ENCODE results near the gene TM7SF2. TPM values are rescaled to one million over a fixed set of nuclear protein-coding genes. Genes with fewer than 3 reads are reported as not detected.

Gene TM7SF2
- total RNA-seq, 2 donors from 2014 or later = 134 to 199 TPM

DNA sequence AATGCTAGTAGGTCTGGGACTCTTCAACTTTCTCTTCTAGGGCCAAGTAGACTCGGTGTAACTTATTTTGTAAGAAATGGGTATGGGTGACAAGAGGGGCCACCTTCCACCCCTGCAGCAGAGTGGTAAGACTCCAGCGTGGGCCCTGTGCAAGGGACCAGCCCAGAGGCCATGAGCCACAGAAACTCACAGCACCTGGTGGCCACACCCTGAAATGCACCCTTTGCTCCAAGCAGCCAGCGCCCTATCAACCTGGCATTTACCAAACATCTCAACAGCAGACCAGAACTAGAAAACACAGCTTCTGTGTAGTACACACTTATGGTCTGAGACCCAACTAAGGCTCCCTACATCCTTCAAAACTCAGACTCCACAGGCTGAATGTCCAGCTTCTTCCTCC, 33.5 kb upstream of the TM7SF2 start:
- DNase-seq (ENCODE audit: low spot score) = no peak
- Histone ChIP-seq H3K4me3 (no peak overlapping the region), H3K9me3 (no peaks in the 10 kb centered on the region)

GRCh38 chr11:65078786-65079342, 32.8 kb upstream of the TM7SF2 start:
- no peaks in the 10 kb centered on the region for H3K9me3 ChIP-seq
- no peak overlapping the region for H3K27ac ChIP-seq
- no peak for DNase-seq (ENCODE audit: low spot score)
- H3K27me3 ChIP-seq = no peaks in the 10 kb centered on the region
- no peak for TF ChIP-seq CTCF (IDR thresholded peaks at IDR 0.05)
- no peaks in the 10 kb centered on the region for H3K36me3 ChIP-seq
- peaks cover 0 to 9% of the 10 kb centered on the region in 2 donors for H3K4me1 ChIP-seq
- no peak overlapping the region for H3K4me3 ChIP-seq

More for the DNA sequence above, 33.5 kb upstream of the TM7SF2 start:
- no peaks in the 10 kb centered on the region for H3K27me3 ChIP-seq
- peaks cover 0 to 2% of the 10 kb centered on the region in 2 donors for H3K4me1 ChIP-seq
- TF ChIP-seq CTCF (IDR thresholded peaks at IDR 0.05) = peak; percentile 32 to 55
- H3K36me3 ChIP-seq = no peaks in the 10 kb centered on the region
- no peak overlapping the region for H3K27ac ChIP-seq

DNA sequence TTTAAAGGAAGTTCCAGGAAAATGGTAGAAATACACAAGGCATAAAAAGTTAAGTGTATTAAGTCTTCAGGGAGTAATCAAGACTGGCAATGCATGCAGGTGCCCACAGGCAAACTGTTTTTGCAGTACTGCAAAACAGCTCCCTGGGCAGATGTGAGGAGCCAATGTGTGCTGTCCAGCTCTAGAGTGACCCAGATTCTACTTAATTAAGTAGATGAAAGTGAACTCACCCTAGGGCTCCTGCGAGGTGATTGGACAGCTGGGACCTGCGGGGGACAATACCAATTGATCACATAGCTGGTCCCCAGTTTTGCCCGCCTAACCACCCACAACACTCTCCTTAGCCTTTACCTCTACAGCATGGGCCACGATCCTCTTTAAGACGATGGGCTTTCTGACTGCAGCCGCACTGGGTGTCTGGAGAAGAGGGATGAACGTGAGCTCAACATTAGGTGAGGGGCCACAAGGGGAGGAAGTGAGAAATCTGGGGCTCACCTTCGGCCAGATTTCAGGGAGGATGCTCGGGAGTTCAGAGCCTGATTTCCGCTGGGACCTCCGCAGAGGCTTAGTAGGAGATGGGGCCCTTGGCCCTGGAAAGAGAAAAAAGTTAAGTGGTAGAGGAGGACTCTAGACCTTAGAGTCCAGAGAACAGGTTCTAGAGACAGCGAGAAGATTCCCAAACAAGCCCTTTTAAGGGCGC, 28.4 kb upstream of the TM7SF2 start:
- peak overlapping the region; percentile 91 to 92 for H3K4me3 ChIP-seq
- peaks cover 16% of the 10 kb centered on the region for H3K36me3 ChIP-seq
- DNase-seq (ENCODE audit: low spot score) = no peak
- H3K27me3 ChIP-seq = no peaks in the 10 kb centered on the region
- TF ChIP-seq CTCF (IDR thresholded peaks at IDR 0.05) = no peak
- H3K4me1 ChIP-seq = peaks cover 0 to 24% of the 10 kb centered on the region in 2 donors
- H3K27ac ChIP-seq = peak overlapping the region; percentile 90 to 93
- no peaks in the 10 kb centered on the region for H3K9me3 ChIP-seq

- peak within 1 kb of the TSS; percentile 90 to 93 for H3K27ac ChIP-seq
- peak; percentile 94 for DNase-seq (ENCODE audit: low spot score)
- peak within 1 kb of the TSS; percentile 91 to 92 for H3K4me3 ChIP-seq
- no peaks in the 10 kb centered on the region for H3K9me3 ChIP-seq
- peaks cover 23% of the 10 kb centered on the region for H3K36me3 ChIP-seq
- peak in 1 of 2 donors; percentile 20 for TF ChIP-seq CTCF (IDR thresholded peaks at IDR 0.05)
- peaks cover 0 to 24% of the 10 kb centered on the region in 2 donors for H3K4me1 ChIP-seq
- H3K27me3 ChIP-seq = no peaks in the 10 kb centered on the region
These were observed 27.7 kb upstream of the TM7SF2 start, which contains the start of the genes CDCA5 and ZFPL1 for GRCh38 chr11:65083834-65084597. Gene CDCA5, minus strand, starts transcription at chr11:65084040. Its CDS starts 62 bp downstream, at chr11:65083978. Gene ZFPL1, plus strand, starts transcription at chr11:65084222. Its CDS starts 477 bp downstream, at chr11:65084699.

DNA sequence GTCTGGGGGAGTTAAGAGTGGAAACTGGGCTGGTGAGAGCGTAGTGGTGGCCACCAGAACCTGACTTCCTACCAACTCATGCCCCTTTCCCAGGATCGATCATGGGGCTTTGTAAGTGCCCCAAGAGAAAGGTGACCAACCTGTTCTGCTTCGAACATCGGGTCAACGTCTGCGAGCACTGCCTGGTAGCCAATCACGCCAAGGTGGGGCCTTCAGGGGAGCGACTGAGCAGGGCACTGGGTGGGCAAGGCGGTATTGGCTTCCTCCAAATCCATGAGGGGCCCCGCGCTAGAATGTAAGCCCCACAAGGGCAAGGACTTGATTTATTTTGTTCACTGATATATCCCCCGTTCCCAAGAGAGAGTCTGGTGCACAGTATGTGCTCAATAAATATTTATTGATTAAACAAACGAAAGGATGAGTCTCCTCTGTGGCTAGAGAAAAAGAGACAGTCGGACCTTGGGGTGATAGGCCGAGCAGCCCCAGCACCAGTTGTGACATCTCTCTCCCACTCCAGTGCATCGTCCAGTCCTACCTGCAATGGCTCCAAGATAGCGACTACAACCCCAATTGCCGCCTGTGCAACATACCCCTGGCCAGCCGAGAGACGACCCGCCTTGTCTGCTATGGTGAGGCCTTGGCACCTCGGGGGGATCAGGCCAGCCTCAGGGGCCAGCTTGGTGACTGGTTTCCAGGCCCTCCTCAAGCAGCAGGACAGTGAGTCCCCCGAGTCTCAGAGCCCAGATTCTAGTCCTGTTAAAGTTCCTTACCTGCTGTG, 26.9 kb upstream of the TM7SF2 start:
- H3K4me3 ChIP-seq = peak overlapping the region; percentile 91 to 92
- peak overlapping the region; percentile 90 to 93 for H3K27ac ChIP-seq
- peaks cover 24% of the 10 kb centered on the region for H3K36me3 ChIP-seq
- no peak for DNase-seq (ENCODE audit: low spot score)
- no peaks in the 10 kb centered on the region for H3K9me3 ChIP-seq
- no peak for TF ChIP-seq CTCF (IDR thresholded peaks at IDR 0.05)
- H3K27me3 ChIP-seq = no peaks in the 10 kb centered on the region
- H3K4me1 ChIP-seq = peaks cover 0 to 24% of the 10 kb centered on the region in 2 donors
